CD14-positive monocyte (primary cell): Measurements from ENCODE around the gene S100A16. TPM values are rescaled to one million over a fixed set of nuclear protein-coding genes. Genes with fewer than 3 reads are reported as not detected.

Experiments used
- DNase-seq, 3 donors: peaks; one replicate each; pipeline ENCODE4 v3.0.0-alpha.2; 2011 to 2022
- H2AFZ ChIP-seq: 2 replicates; pipeline ENCODE4 v1.6.0; 2012; ENCODE audit warnings: mild to moderate bottlenecking, low read depth, low read length, inconsistent platforms; ENCODE audit not compliant: insufficient read depth, poor library complexity, severe bottlenecking
- H3K27ac ChIP-seq, 2 donors: 1 replicate in 1 of 2; 2 replicates in 1 of 2; pipeline ENCODE4 v1.5.1; 2012 to 2013; ENCODE audit warnings: low read length in 2 of 2, control low read depth in 1 of 2, inconsistent platforms in 1 of 2, low read depth in 1 of 2, mild to moderate bottlenecking in 1 of 2
- H3K27me3 ChIP-seq, 2 donors: one replicate each; pipeline versions ENCODE4 v1.6.0 to v1.6.1; 2011 to 2013; ENCODE audit warnings: low read length in 2 of 2; ENCODE audit not compliant: control insufficient read depth in 2 of 2, insufficient read depth in 2 of 2
- H3K36me3 ChIP-seq, 2 donors: replicated peaks in 1 of 2; 1 replicate in 1 of 2; 2 replicates in 1 of 2; pipeline versions ENCODE4 v1.5.1 to v1.6.1; 2012 to 2013; ENCODE audit warnings: low read length in 2 of 2, control low read depth in 1 of 2, inconsistent platforms in 1 of 2, mild to moderate bottlenecking in 1 of 2; ENCODE audit not compliant: insufficient read depth in 2 of 2, control insufficient read depth in 1 of 2
- H3K4me1 ChIP-seq, 2 donors: 1 replicate in 1 of 2; 2 replicates in 1 of 2; pipeline versions ENCODE4 v1.5.1 to v1.6.1; 2012 to 2013; ENCODE audit warnings: low read length in 2 of 2, control low read depth in 1 of 2, inconsistent platforms in 1 of 2, mild to moderate bottlenecking in 1 of 2, moderate library complexity in 1 of 2; ENCODE audit not compliant: insufficient read depth in 2 of 2, control insufficient read depth in 1 of 2
- H3K4me2 ChIP-seq: replicated peaks from 2 replicates; pipeline ENCODE3; 2012; ENCODE audit warnings: low read length, moderate library complexity, mild to moderate bottlenecking; ENCODE audit not compliant: poor library complexity, severe bottlenecking; ENCODE audit errors: extremely low read depth
- H3K4me3 ChIP-seq, 3 experiments: fragments of 200-600 bp in 1 of 3; sonication (generic) in 1 of 3; replicated peaks in 1 of 3; 1 replicate in 2 of 3; 2 replicates in 1 of 3; pipeline ENCODE4 v1.5.1; 2011 to 2013; ENCODE audit warnings: low read length in 3 of 3, mild to moderate bottlenecking in 3 of 3, control low read depth in 2 of 3, low read depth in 2 of 3, inconsistent platforms in 1 of 3, moderate library complexity in 1 of 3
- H3K79me2 ChIP-seq: 2 replicates; pipeline ENCODE4 v1.6.0; 2012; ENCODE audit warnings: mild to moderate bottlenecking, control low read depth, inconsistent platforms, low read length, moderate library complexity; ENCODE audit not compliant: insufficient read depth
- H3K9ac ChIP-seq: 2 replicates; pipeline ENCODE4 v1.6.0; 2017; ENCODE audit warnings: low read length, mild to moderate bottlenecking; ENCODE audit not compliant: insufficient read depth, poor library complexity, severe bottlenecking
- H3K9me3 ChIP-seq, 2 donors: replicated peaks in 1 of 2; 1 replicate in 1 of 2; 2 replicates in 1 of 2; pipeline versions ENCODE4 v1.5.1 to v1.6.1; 2012 to 2013; ENCODE audit warnings: low read length in 2 of 2, control low read depth in 1 of 2; ENCODE audit not compliant: control insufficient read depth in 1 of 2, insufficient read depth in 1 of 2
- H4K20me1 ChIP-seq: 2 replicates; pipeline ENCODE4 v1.6.0; 2012; ENCODE audit warnings: mild to moderate bottlenecking, low read length, control low read depth, moderate library complexity; ENCODE audit not compliant: insufficient read depth
- H3K27ac Mint-ChIP-seq, 7 donors: one replicate each; pipeline ENCODE4 v1.8.0; 2020; ENCODE audit warnings: mild to moderate bottlenecking in 7 of 7, mixed read lengths in 7 of 7, moderate library complexity in 6 of 7, inconsistent platforms in 2 of 7
- H3K27me3 Mint-ChIP-seq, 3 donors: one replicate each; pipeline ENCODE4 v1.8.0; 2021 to 2022; ENCODE audit warnings: low read depth in 3 of 3, mild to moderate bottlenecking in 3 of 3, mixed read lengths in 3 of 3, moderate library complexity in 3 of 3, inconsistent platforms in 1 of 3
- H3K36me3 Mint-ChIP-seq, 2 donors: one replicate each; pipeline ENCODE4 v1.8.0; 2020; ENCODE audit warnings: mixed read lengths in 2 of 2, inconsistent platforms in 1 of 2, mild to moderate bottlenecking in 1 of 2
- H3K4me1 Mint-ChIP-seq: one replicate; pipeline ENCODE4 v1.8.0; 2020; ENCODE audit warnings: mild to moderate bottlenecking, mixed read lengths
- H3K4me3 Mint-ChIP-seq, 2 donors: one replicate each; pipeline ENCODE4 v1.8.0; 2020; ENCODE audit warnings: mild to moderate bottlenecking in 2 of 2, mixed read lengths in 2 of 2, moderate library complexity in 1 of 2
- H3K9me3 Mint-ChIP-seq, 7 donors: one replicate each; pipeline ENCODE4 v1.8.0; 2020 to 2022; ENCODE audit warnings: mixed read lengths in 7 of 7, mild to moderate bottlenecking in 6 of 7, moderate library complexity in 6 of 7, inconsistent platforms in 2 of 7
- CTCF ChIP-seq: fragments of 200-600 bp; IDR thresholded peaks from one replicate; pipeline ENCODE4 v1.8.0; 2022; ENCODE audit warnings: antibody characterized with exemption, mild to moderate bottlenecking
- WGBS: methylation state at CpG from one replicate; pipeline ENCODE4 v1.1.5; 2013; ENCODE audit warnings: missing lambda C conversion rate; ENCODE audit not compliant: insufficient coverage; 5-methylcytosine and 5-hydroxymethylcytosine counted together
- intact Hi-C, 2 donors: fragments of 100-400 bp; cut with micrococcal nuclease; formaldehyde crosslinking; loops; one replicate each; pipeline versions ENCODE4 v1.15.0 to v1.15.1; 2023
- polyA plus RNA-seq, 3 donors: library from polyadenylated mRNA; depleted of rRNA in 1 of 3; unstranded in 2 of 3; stranded (reverse) in 1 of 3; fragments of 300-500 nt in 2 of 3; fragments of >200 nt in 1 of 3; fragmentation: Illumina TruSeq in 2 of 3; gene quantifications; 1 replicate in 2 of 3; 2 replicates in 1 of 3; pipeline ENCODE4 v1.2.3, GENCODE V29; 2012 to 2021

Gene S100A16
- polyA plus RNA-seq, 3 donors = not detected

- TF ChIP-seq CTCF = no peak
- Histone ChIP-seq H4K20me1 (peaks cover 65% of the 10 kb centered on the region), H3K9me3 (no peaks in the 10 kb centered on the region), H3K4me3 (no peak overlapping the region), H3K4me2 (no peak overlapping the region), H3K4me1 (peaks cover 20 to 36% of the 10 kb centered on the region in 2 donors), H3K9ac (no peak overlapping the region), H3K36me3 (peaks cover 54 to 56% of the 10 kb centered on the region in 2 donors), H3K27me3 (no peaks in the 10 kb centered on the region), H3K79me2 (peaks cover 72% of the 10 kb centered on the region), H3K27ac (no peak overlapping the region), H2AFZ (no peak overlapping the region)
- Mint-ChIP-seq H3K4me3 (no peak overlapping the region), H3K27me3 (peaks cover 0 to 2% (median 0%) of the 10 kb centered on the region in 3 donors), H3K4me1 (peaks cover 26% of the 10 kb centered on the region), H3K36me3 (peaks cover 44 to 62% of the 10 kb centered on the region in 2 donors), H3K9me3 (no peaks in the 10 kb centered on the region), H3K27ac (no peak overlapping the region)
- WGBS = 100% methylated on average over 1 of the region's 9 CpGs
- intact Hi-C loops = no loop called here
- DNase-seq = no peak
Measured at GRCh38 chr1:153636312-153636711, 23.4 kb upstream of the S100A16 start.

DNA sequence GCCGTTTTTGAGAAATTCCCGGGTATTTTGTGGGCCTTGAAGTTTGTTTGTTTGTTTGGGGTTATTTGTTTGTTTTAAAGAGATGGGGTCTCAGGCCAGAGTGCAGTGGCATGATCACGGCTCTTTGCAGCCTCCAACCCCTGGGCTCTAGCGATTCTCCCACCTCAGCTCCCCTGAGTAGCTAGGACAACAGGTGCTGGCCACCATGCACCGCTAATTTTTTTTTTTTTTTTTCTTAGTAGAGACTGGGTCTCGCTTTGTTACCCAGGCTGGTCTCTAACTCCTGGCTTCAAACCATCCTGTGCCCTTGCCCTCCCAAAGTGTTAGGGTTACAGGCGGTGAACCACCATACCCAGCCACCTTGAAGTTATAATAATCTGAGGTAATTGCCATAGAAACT is 22.9 kb upstream of the S100A16 start:
- Histone ChIP-seq H3K9ac (no peak overlapping the region), H3K27ac (no peak overlapping the region), H3K4me2 (peak overlapping the region; percentile 11), H3K4me1 (peaks cover 20 to 40% of the 10 kb centered on the region in 2 donors), H4K20me1 (peaks cover 61% of the 10 kb centered on the region), H3K79me2 (peaks cover 68% of the 10 kb centered on the region), H3K4me3 (no peak overlapping the region), H3K36me3 (peaks cover 49 to 51% of the 10 kb centered on the region in 2 donors), H3K27me3 (no peaks in the 10 kb centered on the region), H3K9me3 (no peaks in the 10 kb centered on the region), H2AFZ (no peak overlapping the region)
- peaks cover 40 to 57% of the 10 kb centered on the region in 2 donors for H3K36me3 Mint-ChIP-seq
- no peak for TF ChIP-seq CTCF
- peaks cover 0 to 2% (median 0%) of the 10 kb centered on the region in 3 donors for H3K27me3 Mint-ChIP-seq
- DNase-seq = no peak
- peak overlapping the region in 2 of 7 donors; percentile 32 to 59 for H3K27ac Mint-ChIP-seq
- H3K4me3 Mint-ChIP-seq = peak overlapping the region in 1 of 2 donors; percentile 42
- 100% methylated on average over 3 of the region's 7 CpGs for WGBS
- intact Hi-C loops = no loop called here
- H3K9me3 Mint-ChIP-seq = no peaks in the 10 kb centered on the region
- H3K4me1 Mint-ChIP-seq = peaks cover 27% of the 10 kb centered on the region
